LNCaP clone FGC (cell line): ENCODE data around the gene IARS1.

Source experiments
- DNase-seq: peaks from one replicate; pipeline ENCODE4 v3.0.0-alpha.2; 2011; ENCODE audit warnings: low read depth
- H3K4me3 ChIP-seq: 2 replicates; pipeline ENCODE4 v1.5.1; 2011; ENCODE audit warnings: mild to moderate bottlenecking, low read depth, low read length, control low read depth
- TF ChIP-seq, protein P1 (sequence below): IDR thresholded peaks from 2 replicates; pipeline ENCODE4 v1.5.1; 2012; ENCODE audit warnings: mild to moderate bottlenecking; ENCODE audit not compliant: control insufficient read depth, insufficient read depth; ENCODE audit errors: extremely low read depth

IARS1 gene

DNA sequence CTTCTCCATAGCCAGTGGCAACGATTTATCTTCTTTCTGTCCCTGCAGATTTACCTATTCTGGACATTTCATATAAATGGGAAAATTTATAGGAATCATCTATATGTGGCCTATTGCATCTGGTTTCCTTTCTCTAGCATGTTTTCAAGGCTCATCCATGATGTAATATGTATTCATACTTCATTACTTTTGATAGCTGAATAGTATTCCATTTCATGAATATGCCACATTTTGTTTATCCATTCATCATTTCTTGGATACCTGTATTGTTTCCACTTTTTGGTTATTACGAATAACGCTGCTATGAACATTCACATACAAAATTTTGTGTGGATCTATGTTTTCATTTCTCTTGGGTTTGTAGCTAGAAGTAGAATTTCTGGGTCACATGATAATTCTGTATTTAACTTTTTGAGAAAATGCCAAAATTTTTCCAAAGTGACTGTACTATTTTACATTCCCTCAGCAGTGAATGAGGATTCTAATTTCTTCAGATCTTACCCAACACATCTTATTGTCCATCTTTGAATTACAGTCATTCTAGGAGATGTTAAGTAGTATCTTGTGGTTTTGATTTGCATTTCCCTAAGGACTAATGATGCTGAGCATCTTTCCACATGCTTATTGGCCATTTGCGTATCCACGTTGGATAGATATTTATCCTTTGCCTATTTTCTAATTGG lies 3.6 kb downstream of the IARS1 start:
- no peak overlapping the region for H3K4me3 ChIP-seq
- DNase-seq, result no peak
- TF ChIP-seq, protein P1, sequence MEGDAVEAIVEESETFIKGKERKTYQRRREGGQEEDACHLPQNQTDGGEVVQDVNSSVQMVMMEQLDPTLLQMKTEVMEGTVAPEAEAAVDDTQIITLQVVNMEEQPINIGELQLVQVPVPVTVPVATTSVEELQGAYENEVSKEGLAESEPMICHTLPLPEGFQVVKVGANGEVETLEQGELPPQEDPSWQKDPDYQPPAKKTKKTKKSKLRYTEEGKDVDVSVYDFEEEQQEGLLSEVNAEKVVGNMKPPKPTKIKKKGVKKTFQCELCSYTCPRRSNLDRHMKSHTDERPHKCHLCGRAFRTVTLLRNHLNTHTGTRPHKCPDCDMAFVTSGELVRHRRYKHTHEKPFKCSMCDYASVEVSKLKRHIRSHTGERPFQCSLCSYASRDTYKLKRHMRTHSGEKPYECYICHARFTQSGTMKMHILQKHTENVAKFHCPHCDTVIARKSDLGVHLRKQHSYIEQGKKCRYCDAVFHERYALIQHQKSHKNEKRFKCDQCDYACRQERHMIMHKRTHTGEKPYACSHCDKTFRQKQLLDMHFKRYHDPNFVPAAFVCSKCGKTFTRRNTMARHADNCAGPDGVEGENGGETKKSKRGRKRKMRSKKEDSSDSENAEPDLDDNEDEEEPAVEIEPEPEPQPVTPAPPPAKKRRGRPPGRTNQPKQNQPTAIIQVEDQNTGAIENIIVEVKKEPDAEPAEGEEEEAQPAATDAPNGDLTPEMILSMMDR, result no peak

DNA sequence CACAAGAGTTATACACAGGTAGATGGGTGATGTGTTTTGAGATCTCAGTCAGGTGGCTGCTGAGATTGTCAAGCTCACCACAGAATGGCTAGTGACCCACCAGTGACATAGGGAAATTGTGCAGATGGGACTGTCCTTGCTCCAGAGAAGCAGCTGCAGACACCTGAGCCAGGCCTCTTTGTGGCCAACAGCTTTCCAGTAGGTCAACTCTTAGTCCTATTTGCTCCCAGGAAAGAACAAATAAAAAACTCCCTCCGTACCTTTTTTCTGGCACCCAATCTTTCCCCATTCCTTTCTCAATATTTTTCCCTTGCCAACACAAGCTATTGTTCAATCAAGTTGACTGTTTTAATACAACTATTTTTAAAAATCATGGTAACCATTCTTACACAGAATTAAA lies 14.2 kb downstream of the IARS1 start:
- no peak for DNase-seq
- no peak overlapping the region for H3K4me3 ChIP-seq
- TF ChIP-seq, protein P1, result no peak

DNA sequence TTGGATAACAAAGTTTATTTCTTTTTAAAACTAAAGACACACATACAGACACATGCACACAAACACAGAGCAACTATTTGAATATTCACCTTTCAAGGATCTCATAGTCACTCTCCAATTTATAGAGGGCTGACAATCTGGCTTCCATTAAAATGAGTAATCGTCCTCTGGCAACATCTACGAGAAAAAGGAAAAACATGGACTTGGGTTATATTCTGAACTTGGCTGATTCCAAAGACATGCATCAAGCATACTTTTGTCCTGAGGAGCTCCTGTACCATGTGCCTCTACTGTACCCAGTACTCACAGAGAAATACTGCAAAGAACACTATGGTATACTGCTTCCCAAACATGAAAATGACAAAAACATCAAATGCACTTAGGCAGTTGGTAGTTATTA lies 15.4 kb downstream of the IARS1 start:
- no peak for DNase-seq
- TF ChIP-seq, protein P1, result no peak
- no peak overlapping the region for H3K4me3 ChIP-seq

DNA sequence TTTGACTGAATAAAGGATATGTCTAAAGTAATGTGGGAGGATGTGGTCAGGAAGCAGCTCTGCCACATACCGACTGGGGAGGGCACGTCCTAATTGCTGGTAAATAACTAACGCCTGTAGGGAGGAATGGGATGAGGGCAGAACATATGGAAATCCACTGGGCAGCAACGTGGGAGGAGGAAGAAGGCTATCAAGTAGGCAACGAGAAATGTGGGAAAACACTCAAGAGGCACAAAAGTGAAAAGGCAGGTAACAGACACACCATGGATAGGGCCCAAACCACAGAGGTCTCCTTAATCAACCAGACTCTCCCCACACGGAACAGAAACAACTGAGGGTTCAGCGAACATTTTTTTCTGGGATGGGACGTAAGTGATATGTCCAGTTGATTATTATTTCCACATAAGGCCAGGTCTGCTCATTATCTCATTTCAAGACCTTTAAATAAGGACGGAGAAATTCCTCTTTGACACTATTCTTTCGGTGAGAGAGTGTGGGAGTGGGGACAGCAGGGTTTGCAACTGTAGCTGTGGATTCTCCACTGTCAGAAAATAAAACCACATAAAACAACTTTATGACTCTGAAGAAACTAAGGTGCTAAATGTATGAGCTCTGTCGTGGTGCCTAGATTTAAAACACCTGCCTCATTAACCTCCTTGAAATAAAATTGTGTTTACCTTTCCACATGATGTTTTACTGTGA lies 17.0 kb downstream of the IARS1 start:
- TF ChIP-seq, protein P1, result no peak
- no peak overlapping the region for H3K4me3 ChIP-seq
- DNase-seq, result no peak

DNA sequence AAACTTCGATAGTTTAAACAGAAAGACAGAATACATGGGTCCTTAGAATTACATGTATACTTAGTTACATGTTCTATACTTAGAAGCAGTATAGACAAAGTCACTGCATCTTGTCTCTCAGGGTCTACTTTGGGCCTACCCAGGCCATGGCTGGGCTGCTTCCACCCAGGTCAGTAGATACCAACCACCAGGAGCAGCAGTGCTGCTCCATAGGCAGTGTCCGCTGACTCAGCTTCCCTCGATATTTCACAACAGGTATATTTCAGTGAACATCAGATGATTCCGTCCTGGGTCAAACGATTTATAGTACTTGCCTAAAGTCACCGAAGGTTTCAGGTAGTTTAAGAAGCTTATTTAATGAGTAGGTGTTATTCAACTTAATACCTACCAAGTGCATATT lies 18.0 kb downstream of the IARS1 start:
- TF ChIP-seq, protein P1, result no peak
- H3K4me3 ChIP-seq, result no peak overlapping the region
- no peak for DNase-seq

DNA sequence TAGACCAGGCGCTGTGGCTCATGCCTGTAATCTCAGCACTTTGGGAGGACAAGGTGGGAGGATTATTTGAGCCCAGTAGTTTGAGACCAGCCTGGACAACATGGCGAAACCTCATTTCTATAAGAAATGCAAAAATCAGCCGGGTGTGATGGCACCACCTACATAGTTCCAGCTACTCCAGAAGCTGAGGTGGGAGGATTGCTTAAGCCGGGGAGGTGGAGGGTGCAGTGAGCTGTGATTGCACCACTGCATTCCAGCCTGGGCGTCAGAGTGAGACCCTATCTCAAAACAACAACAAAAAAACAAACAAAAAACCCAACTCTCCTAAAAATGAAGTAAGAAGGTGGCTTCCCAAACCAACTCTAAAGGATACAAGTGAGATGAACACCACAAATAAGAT lies 23.0 kb downstream of the IARS1 start:
- no peak for DNase-seq
- no peak overlapping the region for H3K4me3 ChIP-seq
- TF ChIP-seq, protein P1, result no peak
